ENCODE data around the gene COL8A2.

The COL8A2 gene

DNA sequence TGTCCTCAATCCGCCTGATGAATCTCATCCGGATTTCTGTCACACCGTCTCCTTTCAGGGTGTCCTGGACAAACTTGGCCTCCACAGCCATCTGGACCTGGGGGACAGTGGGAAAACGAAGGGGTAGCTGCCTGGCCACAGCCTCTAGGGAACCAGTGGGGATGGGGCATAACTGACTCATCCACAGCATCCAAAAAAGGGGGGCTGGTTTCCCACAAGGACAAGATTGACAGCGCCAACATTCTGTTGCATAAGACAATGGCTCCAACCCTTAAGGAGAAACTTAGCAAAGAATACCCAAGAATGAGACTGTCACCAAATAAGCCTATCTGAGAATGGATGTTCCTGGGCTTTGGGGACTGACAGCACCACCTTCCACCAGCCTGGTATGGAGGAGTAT lies 12.2 kb upstream of the COL8A2 start:
- no peak for DNase-seq (ENCODE audit: low read depth in 3 of 3)

DNA sequence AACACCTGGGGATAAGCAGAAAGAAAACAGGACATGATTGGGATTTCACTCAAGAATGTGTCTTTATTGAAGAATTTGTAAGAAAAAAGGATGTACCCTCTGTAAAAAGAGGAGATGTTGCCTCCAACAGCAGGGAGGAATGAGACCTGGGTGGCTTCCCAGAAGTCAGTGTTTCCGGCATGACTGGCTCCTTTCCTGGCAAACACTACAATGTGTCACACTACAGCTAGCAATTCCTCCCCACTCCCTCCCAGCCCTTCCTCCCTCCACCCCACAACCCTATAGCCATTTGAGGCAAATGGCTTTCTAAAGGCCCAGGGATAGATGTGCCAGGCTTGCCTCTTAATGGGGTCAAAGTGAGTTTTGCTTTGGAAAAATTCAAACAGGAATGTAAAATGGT lies 11.5 kb upstream of the COL8A2 start:
- no peak for DNase-seq (ENCODE audit: low read depth in 3 of 3)

DNA sequence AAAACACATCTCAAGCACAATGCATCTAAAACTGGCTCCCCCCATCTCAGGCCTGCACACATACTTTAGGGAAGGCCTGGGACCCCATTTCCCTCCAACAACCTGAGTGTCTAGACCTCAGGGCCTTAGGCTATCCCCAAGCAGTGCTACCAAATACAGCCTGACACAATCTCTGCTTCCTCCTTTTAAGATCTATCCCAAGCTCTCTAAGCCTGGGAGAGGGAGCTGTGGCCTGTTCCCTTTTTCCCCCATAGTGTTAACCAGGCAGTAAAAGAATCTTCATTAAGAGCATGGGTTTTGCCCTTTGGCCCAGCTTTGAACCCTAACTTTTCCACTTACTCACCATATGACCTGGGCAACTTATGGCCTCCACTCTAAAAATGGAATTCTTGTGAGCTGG lies 10.8 kb upstream of the COL8A2 start:
- no peak for DNase-seq (ENCODE audit: low read depth in 3 of 3)

DNA sequence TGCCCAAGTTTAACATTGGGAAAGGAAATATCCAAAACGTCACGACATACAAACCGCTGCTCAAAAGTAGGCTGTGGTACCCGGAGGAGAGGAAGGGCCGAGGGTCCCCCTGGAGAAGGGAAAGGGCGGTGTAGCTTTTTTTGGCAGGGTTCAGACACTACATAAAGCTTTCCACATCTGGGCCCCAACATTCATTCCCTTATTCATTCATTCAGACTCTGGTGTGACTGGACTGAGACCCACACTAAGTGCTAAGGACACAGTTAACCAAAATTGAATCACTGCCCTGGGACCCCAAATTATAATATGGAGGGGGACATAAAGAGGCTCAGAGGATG lies 10.3 kb upstream of the COL8A2 start:
- DNase-seq (ENCODE audit: low read depth in 3 of 3), result no peak

DNA sequence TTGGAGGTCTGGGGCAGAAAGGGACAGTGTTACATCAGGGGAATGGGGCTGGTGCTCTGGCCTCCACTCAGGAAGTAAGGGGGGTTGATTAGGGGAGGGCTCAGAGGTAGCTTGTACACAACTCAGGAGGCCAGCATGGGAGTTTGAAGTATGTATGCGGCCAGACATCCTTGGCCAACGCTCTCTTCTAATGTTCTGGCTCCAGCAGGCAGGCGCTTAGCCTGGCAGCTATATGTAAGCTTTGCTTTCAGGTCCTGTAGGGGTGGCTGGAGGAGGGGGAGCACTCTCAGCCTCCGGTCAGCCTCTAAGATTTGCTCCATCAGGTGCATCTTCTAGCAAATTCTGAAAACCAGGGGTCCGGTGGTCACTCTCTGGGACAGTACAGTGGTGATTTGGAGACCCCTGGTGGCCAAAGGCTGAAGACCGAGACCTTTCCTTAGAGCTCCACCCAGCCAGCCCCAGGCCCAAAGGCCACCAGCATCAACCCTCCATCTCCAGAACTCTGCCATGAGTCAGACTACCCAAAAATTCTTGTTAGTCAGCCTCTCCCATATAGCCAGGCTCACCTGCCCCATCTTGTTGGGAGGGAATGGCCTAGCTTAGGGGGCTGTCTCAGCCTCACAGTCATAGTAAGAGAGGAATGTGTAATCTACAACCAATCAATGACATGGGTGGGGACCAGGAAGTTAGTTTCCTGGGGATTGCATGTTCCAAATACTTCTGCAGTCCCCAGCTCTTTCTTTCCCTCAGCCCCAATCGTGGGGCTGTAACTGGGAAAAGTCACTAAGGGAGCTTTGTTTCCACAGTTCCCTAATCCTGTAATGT lies 9.7 kb upstream of the COL8A2 start:
- no peak for DNase-seq (ENCODE audit: low read depth in 3 of 3)

DNA sequence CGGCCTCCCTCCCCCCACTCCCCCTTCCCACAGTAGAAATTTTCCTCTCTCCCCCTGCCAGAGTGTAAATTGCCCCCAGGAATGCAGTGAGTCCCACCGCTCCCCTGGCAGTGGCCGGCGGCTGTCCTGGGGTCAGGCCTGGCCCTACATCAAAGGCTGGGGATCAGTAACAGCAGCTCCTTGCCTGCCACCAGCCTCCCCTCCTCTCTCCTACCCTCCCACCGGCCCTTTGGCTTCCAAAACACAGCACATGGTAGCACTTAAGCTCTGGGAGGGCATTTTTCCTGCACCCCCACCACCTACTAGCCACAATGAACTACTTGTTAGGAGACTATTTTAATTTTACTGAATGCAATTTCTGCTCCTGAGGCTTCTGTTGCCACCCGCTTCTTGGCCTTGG lies 9.0 kb upstream of the COL8A2 start:
- DNase-seq (ENCODE audit: low read depth in 3 of 3), result no peak

DNA sequence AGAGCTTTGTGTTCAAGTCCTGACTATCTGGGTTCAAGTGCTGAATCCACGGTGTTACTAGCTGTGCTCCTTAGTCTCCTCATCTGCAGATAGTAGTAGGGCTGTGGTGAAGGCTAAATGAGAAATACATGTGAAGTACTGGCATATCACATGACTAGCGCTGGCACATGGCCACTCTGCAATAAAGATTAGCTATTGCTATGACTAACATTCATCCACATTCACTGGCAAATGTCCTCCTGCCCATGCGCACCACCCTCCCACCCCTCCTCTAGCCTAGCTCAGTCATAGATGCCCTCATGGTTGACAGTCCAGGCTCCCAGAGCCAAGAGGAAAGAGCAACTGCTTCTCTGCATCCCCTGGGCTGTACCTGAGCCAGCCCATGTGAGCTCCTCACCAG lies 8.5 kb upstream of the COL8A2 start:
- no peak for DNase-seq (ENCODE audit: low read depth in 3 of 3)

DNA sequence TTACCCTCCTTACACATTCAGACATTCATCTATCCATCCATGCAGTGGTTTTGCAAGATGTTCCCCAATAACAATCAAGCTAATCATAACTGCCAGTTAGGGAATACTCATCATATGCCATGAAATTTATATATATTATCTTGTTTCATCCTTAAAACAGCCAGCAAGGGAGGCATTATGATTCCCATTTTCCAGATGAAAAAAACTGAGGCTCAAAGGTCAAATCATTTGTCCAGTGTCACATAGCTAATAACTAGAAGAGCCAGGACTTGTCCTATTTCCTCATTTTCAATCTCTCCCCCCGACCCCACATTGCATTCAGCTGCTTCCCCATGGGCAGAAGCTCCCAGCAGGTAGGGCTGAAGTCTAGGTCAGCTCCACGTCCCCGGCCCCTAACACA lies 7.0 kb upstream of the COL8A2 start:
- DNase-seq (ENCODE audit: low read depth in 3 of 3), result no peak

DNA sequence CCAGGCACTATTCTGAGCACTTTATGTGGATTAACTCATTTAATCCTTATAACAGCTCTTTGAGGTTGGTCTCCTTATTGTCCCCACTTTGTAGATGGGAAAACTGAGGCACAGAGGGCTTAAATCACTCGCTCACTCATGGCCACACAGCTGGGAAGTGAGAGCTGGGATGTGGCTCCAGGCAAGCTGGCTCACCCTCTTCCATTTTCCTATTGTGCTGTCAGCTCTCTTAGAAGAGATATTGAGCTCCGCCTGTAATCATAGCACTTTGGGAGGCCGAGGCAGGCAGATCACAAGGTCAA lies 3.8 kb upstream of the COL8A2 start:
- no peak for DNase-seq (ENCODE audit: low read depth in 3 of 3)

DNA sequence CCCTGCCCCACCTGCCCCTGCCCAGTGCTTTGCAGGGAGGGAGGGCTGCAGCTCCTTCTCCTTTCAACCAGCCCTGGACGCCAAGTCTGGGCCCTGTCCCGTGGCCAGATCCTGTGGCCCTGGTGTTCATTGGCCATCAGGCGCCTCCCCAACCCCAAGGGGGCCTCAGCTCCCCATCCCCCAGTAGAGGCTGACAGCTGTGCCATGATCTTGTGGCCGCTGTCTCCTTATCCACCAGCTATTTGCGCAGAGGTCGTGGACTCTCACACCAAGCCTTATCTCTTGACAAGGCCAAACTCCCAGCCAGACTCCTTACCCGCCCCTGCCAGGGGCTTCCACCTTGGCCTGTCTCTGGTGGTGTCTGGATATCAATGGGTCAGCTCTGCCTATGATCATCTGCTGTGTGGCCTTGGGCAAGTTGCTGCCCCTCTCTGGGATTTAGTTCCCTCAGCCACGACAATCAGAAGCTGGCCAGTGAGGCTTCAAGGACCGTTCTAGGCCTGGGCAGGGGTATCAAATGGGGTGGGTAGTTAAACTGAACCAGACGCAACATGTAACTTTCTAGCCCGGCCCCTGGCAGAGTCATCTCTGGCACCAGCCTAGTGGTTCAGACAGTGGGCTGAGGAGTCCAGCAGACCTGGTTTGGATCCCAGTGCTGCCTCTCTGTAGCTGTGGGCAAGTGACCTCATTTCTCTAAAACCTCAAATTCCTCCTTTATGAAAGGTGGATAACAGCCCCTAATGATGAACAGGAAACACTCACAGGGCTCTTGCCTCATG lies 3.3 kb upstream of the COL8A2 start:
- DNase-seq (ENCODE audit: low read depth in 3 of 3), result no peak

DNA sequence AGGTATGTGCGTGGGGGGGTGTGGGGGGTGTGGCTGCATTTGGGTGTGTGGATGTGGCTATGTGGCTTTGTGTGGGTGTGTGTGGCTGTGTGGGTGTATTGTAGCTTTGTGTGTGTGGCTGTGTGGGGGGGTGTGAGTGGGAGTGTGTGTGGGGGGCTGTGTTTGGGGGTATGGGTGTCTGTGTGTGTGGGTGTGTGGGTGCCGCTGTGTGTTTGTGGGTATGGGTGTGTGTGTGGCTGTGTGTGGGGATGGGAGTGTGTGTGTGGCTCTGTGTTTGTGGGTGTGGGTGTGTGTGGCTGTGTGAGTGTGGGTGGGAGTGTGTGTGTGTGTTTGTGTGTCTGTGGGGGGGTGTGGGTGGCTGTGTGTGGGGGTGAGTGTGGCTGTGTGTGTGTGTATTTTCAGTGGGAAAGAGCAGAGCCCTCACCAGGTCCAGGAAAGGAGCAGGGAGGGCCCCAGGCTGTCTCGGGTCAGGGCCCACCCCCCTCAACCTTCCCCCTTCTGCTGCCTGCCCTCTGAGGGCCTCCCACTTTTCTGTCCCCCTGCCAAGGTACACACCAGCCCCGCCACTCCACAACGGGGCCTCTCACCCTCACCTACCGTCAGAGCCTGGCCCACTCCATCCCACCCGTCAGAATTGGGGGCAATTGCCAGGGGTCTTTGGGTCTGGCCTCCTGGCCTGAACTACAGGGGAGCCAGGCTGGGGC lies 1.9 kb upstream of the COL8A2 start:
- no peak for DNase-seq (ENCODE audit: low read depth in 3 of 3)

DNA sequence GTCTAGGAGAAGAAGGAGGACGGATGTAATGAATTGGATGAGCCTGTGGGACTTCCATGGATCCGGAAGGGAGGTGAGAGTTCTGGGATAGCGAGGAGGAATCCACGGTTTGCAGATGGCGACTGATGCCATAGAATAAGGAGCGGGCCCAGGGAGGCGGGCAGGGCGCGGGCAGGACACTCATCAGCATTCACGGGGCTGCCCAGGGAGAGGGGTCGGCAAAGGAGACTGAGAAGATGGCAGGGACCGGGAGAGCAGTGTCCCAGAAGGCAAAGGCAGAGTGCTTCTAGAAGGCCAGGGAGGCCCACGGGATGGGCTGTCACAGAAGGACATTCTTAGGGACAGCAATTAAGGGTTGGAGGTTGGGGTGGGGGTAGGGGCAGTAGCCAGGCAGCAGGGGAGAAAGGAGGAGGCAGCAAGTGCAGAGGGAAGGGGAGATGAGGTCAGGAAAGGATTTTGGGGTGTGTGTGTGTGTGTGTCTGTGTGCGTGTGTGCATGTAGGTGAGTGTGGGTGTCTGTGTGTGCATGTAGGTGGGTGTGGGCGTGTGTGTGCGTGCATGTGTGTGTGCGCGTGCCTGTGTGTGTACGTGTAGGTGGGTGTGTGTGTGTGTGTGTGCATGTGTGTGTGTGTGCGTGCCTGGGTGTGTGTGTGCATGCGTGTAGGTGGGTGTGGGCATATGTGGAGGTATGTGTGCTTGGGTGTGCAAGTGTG lies 1.1 kb upstream of the COL8A2 start:
- DNase-seq (ENCODE audit: low read depth in 3 of 3), result no peak

DNA sequence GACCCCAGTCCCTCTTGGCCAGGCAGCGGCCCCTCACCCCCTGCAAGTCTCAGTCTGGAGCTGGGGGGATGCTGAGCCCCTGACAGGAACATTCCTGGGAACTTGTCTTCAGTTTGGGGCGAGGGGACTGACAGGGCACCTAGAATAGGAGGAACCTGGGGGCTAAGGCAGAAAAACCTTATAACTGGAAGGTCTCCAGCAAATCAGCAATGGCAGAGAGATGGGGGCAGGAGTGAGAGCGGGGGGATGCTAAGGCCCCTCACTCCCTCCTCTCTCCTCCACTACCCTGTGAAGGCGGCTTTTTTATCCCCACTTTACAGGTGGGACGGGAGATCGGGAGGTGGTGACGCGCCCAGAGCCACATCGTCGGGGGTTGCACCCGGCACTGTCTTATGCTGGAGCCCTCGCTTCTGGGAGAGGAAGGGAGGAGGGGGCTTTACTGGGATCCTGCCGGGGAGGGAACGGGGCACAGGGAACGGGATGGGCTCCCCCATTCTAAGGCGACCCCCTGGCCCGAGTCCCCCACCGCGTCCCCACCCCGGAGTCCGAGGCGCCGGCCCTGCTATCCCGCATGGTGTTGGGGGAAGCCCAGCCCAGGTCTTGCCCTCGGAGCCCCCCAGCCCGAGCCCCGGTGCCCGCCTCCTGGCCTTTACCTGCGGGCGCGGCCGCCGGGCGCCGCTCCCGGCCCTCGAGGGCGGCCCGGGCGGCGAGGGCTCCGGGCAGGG lies 456 bp downstream of the COL8A2 start:
- DNase-seq (ENCODE audit: low read depth in 3 of 3), result no peak

DNA sequence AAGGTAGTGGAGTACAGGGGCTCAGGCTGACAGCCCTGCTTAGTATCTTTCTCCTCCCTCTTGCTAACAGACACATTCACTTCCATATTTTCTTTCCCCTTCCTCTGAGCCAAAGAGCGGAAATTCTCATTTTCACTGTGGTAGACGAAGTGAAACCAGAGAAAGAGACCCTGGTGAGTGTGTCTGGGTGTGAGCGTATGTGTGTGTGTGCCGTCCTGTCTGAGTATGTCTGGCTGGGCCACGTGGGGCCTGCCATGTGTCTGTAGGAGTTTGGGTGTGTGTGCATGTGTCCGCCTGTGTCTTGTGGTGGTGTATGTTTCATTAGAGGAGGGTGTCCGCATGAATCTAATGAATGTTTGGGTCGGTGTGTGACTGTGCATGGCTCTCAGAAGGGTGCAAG lies 1.7 kb downstream of the COL8A2 start:
- no peak for DNase-seq (ENCODE audit: low read depth in 3 of 3)

DNA sequence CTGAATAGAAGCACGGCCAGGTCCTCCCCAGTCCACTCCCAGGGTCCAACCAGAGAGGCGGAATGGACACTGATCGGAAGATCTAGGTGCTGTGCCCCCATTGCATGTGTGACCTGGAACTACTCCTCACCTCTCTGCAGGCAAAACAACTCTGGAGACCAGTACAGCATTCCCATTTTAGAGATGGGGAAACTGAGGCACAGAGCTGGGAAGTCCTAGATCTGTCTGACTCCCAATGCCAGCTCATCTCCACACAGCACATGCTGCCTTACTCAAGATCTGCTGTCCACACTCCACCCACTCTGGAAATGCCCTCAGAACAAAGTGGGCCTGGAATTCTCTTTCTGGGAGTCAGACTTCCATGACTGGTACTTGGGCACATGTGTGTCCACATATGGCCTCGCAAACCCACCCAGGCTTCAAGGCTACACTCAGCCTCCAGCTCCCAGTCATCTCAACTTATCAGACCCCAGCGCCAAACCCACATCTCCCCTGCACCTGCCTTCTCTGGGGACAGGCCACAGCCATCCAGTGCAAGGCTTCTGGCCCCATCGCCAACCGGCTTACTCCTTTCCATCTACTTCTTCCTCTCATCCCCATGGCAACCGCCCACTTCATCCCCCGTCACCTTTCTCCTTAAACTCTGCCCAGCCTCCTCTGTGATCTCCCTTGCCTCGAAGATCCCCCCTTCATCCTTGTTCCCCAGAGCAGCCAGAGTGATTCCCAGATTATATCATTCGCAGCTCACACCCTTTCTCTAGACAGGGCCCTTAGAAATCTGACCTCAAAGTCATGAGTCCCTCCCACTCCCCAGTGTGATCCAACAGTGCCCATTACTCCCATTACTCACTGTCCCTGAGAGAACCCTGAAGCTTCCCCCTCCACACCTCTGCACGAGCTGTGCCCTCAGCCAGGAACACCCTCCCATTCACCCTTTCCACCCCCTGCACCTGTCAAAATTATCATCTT lies 2.7 kb downstream of the COL8A2 start:
- DNase-seq (ENCODE audit: low read depth in 3 of 3), result no peak

DNA sequence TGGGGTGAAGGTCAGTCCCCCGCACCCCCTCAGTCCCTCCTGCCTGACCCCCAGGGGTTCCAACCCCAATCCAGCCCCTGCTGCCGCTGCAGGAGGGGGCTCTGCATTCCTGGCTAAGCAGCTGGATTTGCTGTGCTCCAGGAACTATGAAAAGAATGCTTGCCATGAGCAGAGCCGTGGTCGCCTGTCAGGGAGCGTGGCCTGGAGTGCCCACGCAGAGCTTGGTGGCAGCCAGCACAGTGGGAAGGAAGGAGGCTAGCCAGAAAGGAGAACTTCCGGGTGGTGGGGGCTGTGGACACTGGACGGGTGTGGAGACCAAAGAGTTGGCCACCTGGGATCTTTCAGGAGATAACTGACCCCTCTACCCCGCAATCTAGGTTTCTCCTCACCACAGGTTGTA lies 5.6 kb downstream of the COL8A2 start:
- DNase-seq (ENCODE audit: low read depth in 3 of 3), result no peak

DNA sequence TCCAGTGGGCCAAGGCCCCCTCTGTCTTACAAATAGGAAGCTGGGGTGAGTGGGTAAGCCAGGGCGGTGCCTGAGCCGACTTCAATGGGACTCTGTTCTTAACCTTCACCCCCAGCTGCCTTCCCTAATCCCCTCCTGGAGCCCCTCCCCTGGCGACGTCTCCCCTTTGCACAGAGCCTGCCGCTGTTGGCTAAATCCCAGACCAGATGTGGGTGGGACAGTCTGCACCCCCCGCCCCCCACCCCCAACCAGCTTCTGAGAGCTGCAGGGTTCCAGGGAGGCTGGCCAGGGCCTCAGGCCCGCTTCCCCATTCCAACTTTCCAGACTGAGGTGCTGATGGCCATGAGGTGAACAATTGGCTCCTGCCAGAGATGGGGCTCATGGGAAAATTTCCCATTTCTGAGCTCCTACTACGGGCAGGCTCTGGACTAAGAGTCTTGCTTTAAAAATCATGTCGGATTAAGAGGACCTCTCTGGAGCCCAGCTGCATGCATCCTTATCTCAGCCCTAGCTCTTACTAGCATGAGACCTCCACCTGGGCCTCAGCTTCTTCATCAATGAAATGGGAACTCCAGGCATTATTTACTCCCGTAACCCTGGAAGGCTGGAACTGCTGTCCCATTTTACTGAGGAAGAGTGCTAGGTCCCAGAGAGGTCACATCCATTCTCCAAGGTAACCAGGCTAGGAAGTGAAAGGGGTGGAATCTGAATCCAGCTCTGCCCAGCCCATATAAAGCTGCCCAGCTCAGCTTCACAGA lies 6.4 kb downstream of the COL8A2 start:
- no peak for DNase-seq (ENCODE audit: low read depth in 3 of 3)

DNA sequence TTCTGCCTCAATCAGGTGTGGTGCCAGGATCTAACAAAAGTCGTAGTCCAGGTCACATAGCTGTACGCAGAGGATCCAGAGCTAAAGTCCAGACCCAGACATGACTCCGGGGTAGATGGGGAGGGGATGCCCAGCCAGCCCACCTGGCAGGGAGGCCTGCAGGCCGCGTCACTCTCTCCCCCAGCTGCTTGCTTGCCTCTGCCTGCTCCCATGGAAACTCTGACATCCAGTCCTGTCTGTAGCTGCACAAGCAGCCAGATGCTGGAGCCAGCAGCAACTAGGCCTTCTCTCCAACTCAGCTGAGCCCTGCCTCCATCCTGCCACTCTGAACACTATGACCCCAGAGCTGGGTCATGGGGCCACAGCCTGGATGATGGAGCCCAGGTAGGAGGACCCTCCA lies 8.1 kb downstream of the COL8A2 start:
- no peak for DNase-seq (ENCODE audit: low read depth in 3 of 3)

DNA sequence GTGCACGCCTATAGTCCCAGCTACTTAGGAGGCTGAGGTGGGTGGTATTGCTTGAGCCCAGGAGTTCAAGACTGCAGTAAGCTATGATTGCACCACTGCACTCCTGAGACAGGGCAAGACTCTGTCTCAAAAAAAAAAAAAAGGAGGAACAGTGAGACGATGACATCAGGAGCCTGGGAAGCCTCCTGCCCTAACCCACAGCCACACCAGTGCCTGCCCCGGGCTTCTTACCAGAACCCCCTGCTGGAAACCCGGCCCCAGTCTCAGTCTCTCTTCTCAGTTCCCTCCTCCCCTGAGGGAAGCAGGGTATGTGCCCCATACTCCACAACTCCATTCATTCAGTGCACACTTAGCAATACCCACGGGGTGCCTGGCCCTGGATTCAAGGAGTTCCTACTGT lies 9.1 kb downstream of the COL8A2 start:
- no peak for DNase-seq (ENCODE audit: low read depth in 3 of 3)

DNA sequence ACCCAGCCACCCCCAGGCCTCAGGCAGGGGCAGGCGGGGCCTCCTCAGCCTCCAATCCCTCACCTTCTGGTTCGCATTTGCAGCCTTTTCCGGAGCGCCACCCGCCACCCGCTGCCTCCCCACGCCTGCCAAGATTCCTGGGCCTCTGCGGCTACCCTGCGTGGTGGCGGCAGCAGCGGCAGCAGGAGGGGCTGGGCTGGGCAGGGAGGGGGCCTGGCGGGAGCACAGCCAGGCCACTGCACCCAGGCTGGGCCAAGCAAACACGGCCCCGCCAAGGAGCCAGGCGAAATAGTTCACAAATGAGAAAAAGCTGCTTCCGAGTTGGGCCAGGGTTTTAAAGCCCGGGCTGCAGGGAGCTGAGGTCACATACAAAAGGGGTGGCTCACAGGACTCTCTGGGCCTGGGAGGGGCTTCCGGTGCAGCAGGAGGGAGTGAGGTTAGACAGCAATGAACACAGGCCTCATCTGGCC lies 9.8 kb downstream of the COL8A2 start:
- no peak for DNase-seq (ENCODE audit: low read depth in 3 of 3)
